22Rv1 (cell line): ENCODE results near the gene SEPTIN1.
A peak's percentile ranks its signal among the peaks of the same experiment; 100 is the strongest.
"Not testable (repeated sequence)": the region's sequence is repeated elsewhere in the genome, so short reads cannot be mapped to it uniquely, and the experiment has no call there.

Experiments used
- H3K27ac ChIP-seq: fragments of 450-650 bp; 2 replicates; pipeline ENCODE4 v1.5.1; 2017
- CTCF ChIP-seq: fragments of 450-650 bp; IDR thresholded peaks from 2 replicates; pipeline ENCODE4 v1.5.1; 2017; ENCODE audit warnings: mild to moderate bottlenecking
- ZFX ChIP-seq: fragments of 450-650 bp; IDR thresholded peaks from 2 replicates; pipeline ENCODE4 v1.6.1; 2017; ENCODE audit warnings: antibody characterized with exemption, borderline replicate concordance

Gene SEPTIN1

GRCh38 chr16:30340621-30341020 lies 41.7 kb downstream of the SEPTIN1 start:
- no peak overlapping the region for H3K27ac ChIP-seq
- TF ChIP-seq CTCF: no peak
- TF ChIP-seq ZFX: no peak

- H3K27ac ChIP-seq: not testable (repeated sequence)
Measured at GRCh38 chr16:30338715-30339114, 43.6 kb downstream of the SEPTIN1 start.

- not testable (repeated sequence) for H3K27ac ChIP-seq
Measured at GRCh38 chr16:30337964-30338357, 44.4 kb downstream of the SEPTIN1 start.

GRCh38 chr16:30335598-30336474 lies 46.5 kb downstream of the SEPTIN1 start:
- TF ChIP-seq ZFX (no peak), CTCF (no peak)
- H3K27ac ChIP-seq: peak overlapping the region; percentile 92

DNA sequence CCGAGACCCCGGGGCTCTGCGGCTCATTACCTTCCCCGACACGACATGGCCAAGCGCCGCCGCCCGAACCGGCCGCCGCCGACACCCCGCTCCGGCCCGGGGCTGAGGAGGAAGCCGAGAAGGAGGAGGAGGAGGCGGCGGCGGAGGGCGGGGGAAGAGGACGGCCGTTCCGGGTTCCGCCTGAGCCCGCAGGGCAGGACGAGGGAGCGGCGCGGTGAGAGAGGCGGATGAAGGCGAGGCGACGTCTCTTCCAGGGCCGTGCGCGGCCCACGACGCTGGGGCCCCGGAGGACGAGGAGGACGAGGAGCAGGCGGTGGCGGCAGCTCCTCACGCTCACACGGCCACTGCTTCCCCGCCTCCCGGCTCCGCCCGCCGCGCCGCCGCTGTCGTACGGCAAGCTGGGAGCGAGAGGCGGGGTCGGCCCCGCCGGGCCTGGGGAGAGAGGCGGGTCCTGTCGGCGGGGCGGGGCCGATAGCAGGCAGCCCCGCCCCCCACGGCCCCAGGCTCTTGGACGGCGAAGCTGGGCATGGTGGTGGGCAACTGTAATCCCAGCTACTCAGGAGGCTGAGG lies 47.2 kb downstream of the SEPTIN1 start:
- peak overlapping the region; percentile 92 for H3K27ac ChIP-seq

GRCh38 chr16:30334473-30334989 lies 47.8 kb downstream of the SEPTIN1 start:
- peak overlapping the region; percentile 92 for H3K27ac ChIP-seq
